CD4-positive, alpha-beta T cell treated with Interleukin-6 at 100 ng/mL for 8 hours (primary cell): ENCODE data around the gene EFCAB8.
"Not testable (repeated sequence)": the region's sequence is repeated elsewhere in the genome, so short reads cannot be mapped to it uniquely, and the experiment has no call there.

Experiments
- DNase-seq: peaks from one replicate; pipeline ENCODE4 v3.0.0-alpha.2; 2020; ENCODE audit warnings: mixed read lengths, low spot score

EFCAB8 gene

GRCh38 chr20:32888636-32889035 lies 29.9 kb downstream of the EFCAB8 start:
- DNase-seq: no peak

- no peak for DNase-seq
These were observed 30.6 kb downstream of the EFCAB8 start for GRCh38 chr20:32889281-32889680.

DNA sequence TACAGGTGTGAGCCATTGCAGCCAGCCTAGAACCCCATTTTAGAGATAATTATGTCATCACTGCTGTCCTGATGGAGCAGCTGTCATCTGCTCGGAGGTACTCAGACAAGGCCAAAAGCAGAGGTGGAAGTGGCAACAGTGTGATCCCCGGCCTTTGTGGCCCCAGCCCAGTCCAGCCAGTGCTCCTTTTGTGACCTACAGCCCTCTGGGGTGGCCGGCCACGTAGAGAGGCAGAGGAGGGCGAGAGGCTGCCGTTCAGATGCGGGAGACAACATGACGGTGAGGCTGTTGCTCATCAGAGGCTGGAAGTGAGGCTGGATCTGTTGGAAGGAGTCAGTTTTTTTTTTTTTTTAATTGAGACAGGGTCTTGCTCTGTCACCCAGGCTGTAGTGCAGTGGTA lies 32.8 kb downstream of the EFCAB8 start:
- no peak for DNase-seq

DNA sequence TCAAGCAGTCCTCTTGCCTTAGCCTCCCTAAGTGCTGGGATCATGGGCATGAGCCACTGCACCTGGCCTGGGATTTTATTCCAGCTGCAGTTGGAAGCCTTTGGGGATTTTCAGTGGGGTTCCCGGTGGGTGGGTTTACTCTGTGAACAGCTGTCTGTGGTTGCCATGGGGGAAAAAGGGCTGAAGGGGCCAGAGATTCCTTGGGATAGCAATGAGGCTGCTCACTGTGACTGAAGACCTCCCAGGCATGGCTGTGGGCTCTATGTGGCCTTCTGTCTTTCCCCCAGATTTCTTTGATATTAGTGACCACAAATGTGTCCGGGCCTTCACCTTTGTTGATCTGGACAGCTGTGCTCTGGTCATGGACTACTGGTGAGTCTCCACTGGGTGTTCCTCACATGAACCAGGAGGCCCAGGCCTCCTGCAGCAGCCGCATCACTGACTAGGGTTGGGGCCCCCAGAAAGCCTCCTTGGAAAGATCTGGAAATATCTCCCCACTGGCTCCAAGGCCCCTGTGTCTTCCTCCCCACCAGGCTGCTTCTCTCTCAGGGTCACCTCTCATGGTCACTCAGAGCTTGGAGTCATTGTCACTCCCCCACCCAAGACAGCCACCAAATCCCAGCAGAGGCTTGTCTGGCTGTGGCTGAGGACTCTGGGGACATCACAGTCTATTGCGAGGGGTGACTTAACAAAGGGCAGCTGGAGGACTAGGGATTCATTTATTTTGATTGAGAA lies 33.4 kb downstream of the EFCAB8 start:
- no peak for DNase-seq

GRCh38 chr20:32893263-32894025 lies 34.7 kb downstream of the EFCAB8 start:
- DNase-seq: no peak

DNA sequence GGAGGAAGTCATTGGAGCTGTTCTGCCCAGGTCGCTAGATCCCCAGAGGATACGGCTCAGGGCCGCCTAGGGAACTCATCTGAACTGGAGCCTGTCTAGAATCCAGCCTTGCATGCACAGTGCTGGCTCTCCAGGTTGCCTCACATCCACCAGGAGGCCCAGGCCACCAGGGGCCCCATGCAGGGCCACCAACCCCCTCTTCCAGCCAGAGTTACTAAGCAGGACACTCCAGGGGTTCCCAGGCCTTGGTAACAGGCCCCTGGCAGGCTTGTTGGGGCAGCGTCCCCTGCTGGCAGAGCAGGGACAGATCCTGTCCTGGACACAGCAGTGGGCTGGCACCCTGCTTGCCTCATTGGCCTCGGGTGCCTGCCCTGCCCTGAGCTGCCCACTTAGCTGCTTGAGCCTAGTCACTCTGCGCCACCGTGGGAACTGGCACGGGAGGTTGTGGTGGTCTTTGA lies 35.3 kb downstream of the EFCAB8 start:
- DNase-seq: no peak

DNA sequence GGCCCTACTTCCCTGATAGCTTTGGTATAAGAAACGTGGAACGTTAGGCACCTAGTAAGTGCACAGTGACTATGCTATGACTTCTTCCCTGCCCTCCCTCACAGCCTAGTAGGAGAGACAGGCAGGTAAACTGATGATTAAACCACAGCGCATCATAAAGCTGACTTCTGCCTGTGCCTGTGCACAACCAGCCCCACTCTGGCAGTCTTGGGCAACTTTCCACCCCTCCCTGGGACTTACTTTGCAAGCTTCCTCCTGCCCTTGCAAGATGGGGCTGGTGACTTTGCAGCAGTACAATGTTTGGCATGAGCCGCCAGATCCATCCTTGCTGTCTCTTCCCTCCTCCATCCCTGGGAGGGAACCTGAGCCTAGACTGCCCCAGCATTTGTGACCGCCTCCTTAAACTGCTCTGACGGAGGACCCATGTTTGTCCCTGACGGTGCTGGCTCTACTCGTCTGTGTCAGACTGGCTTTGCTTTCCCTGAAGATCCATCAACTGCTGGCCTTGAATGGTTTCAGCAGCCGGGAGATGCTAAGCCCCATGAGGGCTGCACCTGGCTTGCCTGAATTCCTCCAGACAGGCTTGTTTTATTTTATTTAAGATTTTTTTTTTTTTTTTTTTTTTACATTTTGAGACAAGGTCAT lies 36.1 kb downstream of the EFCAB8 start:
- DNase-seq: no peak

DNA sequence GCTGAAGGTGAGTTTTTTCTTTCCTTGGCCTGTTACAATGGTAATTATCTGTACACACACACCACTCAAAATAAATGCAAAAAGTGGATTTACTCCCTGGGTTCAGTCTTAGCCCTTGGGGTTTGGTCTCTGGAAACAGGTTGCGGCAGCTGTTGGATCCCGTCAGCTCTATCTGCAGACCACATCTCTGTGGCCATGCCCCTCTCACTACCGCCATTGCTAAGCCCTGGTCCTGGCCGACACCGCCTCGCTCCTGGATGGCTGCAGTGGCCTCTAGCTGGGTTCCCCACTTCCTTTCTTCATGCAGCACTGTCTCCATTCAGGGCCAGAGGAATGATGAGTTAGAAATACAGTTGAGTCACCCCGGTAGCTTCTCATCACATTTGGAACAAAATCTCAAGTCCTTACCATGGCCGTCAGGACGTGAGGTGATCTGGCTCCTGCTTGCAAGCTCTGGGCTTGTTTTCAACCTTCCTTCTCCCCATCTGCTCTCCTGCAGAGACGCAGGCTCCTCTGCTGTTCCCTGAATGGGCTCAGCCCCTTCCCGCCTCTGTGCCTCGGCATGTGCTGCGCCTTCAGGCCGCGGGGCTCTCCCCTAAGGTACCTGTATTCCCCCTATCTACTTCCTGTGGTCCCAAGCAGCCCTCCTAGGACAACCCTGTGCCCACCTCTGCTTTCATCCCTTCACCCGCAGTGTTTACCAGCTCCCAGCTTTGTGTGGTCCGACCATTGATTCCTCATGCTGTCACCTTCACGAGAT lies 38.0 kb downstream of the EFCAB8 start:
- DNase-seq: no peak

GRCh38 chr20:32898729-32899128 lies 40.0 kb downstream of the EFCAB8 start:
- DNase-seq: no peak

- peak; percentile 74 for DNase-seq
These were observed 44.0 kb downstream of the EFCAB8 start for GRCh38 chr20:32902456-32903420.

- no peak for DNase-seq
These were observed 45.0 kb downstream of the EFCAB8 start for GRCh38 chr20:32903666-32904175.

DNA sequence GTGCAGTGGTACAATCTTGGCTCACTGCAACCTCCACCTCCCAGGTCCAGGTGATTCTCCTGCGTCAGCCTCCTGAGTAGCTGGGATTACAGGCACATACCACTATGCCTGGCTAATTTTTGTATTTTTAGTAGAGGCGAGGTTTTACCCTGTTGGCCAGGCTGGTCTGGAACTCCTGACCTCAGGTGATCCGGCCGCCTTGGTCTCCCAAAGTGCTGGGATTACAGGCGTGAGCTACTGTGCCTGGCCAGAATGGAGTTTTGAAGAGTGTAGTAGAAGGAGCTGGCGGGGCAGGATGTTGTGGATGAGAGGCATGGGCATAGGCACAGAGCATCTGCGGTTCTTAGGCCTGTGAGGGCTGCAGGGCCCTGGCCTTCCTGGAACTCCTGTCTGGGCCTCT lies 46.0 kb downstream of the EFCAB8 start:
- DNase-seq: not testable (repeated sequence)

DNA sequence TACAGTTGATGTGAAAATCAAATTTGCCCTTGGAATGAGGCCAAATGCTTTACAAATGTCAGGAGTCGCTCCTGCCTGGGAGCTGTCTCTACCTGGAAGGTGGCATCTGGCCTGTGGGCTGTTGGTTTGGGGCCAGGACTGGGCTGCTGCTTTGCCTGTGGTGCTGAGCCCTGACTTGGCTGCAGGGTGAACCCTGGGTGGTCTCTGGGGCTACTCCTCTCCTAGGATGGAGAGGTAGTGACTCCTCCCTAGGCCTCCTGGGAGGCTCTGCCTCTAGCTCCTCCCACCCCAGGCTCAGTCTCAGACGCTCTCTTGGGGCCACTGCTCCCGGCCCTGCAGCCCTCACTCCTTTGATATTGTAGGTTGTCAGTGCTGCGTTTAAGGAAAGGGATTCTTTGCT lies 47.5 kb downstream of the EFCAB8 start:
- DNase-seq: no peak

DNA sequence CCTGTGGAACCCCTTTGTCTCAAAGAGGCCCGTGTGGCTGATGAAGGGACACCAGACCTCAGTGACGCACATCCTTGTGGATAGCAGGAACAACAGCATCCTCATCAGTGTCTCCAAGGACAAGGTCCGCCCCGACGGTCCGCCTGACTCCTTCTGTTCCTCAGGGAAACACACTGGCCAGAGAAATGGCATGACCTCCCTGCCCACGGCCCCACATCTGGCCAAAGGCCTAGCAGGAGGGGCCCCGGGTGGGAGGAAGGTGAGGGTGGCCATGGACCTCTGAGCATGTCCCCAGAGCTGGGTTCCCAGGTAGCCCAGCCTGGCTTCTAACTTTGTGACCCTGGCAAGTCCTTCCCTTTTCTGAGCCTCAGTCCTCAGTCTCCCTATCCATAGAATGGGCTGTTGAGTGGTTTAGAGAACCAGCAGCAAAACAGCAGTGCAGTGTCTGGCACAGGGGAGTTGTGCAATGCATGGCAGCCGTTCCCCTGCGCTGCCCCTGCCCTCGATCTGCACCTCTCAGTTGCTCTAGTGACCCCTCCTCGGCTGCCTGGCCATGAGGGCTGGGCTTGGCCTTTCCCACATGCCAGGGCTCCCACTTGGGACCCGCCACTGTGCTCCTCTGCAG lies 48.3 kb downstream of the EFCAB8 start:
- DNase-seq: no peak

DNA sequence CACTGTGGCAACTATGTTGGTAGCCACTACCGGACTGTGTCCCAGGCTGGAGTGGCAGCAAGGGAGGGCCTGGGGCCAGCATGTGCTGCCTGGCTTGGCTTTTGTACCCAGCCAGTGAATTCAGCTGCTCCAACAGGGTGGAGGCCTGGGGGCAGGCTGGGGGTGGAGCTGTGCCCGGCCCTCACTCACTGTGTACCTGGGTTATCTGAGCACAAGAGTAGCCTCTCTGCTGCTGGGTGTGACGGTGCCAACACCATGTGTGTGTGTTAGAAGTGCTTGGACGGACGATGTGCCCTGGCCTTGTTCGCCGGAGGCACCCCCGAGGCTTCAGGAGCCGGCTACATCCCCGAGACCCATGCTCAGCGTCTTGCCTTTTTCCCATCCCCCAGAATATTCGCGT lies 49.2 kb downstream of the EFCAB8 start:
- no peak for DNase-seq

DNA sequence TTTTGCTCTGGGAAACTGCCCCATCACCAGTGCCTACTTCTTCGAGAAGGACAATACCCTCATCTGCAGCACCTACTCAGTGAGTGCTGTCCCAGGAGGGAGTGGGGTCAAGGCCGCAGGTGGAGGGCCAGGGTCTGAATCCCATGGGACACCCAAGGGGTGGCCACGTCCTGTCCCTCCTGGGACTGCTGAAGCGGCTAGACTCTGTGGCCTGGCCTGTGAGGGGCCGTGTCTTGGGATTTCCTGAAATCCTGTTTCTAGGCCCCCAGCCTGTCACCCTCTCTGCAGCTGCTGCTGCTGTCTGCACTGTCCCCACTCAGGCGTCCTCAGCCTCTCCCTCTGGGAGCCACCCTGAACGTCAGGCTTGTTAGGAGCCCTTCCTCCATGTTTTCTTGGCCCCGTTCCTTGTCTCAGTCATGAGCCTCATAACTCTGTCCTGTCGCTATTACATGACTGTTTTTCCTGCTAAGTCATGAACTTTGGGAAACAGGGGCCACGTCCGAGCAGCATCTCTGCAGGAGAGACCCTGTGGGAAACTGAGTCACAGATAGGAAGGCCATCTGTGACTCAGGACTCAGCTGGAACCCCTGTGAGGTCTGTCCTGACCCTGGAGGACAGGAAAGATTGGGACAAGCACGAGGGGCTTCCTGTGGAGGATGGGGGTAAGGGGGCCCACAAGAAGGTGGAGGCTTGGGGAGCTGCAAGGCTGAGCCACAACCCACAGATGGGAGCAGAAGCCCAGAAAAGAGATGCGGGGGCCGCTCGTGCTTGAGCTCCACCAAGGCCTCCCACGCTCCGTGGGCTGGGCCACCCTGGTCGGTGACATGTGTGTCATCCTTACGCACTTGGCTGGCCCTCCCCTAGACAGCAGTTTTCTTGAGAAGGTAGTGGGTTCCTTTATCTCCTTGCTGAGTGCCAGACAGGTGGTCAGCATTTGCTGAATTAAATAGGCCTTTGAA lies 49.9 kb downstream of the EFCAB8 start:
- no peak for DNase-seq

DNA sequence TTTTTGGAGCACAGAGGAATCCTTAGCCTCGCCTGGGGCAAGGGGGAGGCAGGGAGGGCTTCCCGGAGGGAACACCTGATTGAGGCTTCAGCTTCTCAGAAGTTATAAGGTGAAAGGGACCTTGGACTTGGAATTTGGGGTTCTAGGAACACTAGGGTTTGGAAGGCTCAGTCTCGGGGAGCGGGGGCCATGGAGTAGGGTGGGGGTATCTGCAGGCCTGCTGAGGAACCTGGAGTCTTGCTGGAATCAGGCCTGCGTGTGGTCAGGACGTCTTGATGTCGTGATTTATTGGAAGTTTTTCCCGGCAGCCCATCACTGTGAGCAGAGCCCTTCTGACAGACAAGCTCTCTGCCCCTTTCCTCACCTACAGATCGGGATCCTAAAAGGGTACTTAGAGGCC lies 50.7 kb downstream of the EFCAB8 start:
- DNase-seq: no peak

DNA sequence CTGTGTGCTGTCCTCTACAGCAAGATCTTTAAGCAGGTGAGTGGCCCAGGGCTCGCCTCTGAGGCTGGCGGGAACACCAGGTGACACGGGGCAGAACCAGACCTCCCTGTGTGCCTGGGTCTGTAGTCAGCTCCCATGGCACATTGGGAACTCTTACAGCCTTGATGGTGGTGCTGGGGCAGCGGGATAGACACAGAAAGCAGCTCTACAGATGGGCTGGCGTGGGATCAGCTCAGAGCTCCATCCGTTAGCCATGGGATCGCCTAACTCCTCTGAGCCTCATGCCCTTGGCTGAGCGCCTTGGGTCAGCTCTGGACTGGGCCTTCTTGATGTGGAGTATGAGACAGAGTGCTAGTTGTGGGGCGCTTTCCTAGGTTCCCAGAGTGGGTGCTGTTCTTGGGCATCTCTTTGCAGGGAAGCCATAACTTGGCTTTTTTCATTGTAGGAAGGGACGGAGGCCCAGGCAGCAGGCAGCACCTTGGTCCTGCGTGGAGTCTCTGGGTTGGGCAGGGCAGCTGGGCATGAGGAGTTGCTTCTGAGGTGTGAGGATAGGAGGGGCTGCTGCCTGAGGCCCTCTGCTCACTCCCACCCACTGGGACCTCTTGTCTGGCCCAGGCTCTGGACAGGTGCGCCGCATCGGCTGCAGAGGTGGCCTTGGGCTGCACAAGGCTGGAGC lies 51.3 kb downstream of the EFCAB8 start:
- no peak for DNase-seq

GRCh38 chr20:32911355-32911754 lies 52.6 kb downstream of the EFCAB8 start:
- DNase-seq: no peak
